OCI-LY1 (cell line): ENCODE data around the gene ZIC4.

Experiments used
- H2AFZ ChIP-seq: fragments of 200-600 bp; sonication (generic), shearing (Covaris generic); 2 replicates; pipeline ENCODE4 v1.6.0; 2014; ENCODE audit warnings: antibody characterized with exemption, mild to moderate bottlenecking, low read length
- H3F3A ChIP-seq: fragments of 200-600 bp; sonication (generic), shearing (Covaris generic); 2 replicates; pipeline ENCODE4 v1.6.0; 2014; ENCODE audit warnings: mild to moderate bottlenecking, antibody characterized with exemption, low read length, moderate library complexity; ENCODE audit not compliant: insufficient read depth
- H3K27ac ChIP-seq: fragments of 200-600 bp; sonication (generic); 2 replicates; pipeline ENCODE4 v1.5.1; 2014; ENCODE audit warnings: low read length, mixed run types, mild to moderate bottlenecking, low read depth; ENCODE audit not compliant: poor library complexity, severe bottlenecking
- H3K27me3 ChIP-seq: fragments of 200-600 bp; sonication (generic); 2 replicates; pipeline ENCODE4 v1.6.0; 2014; ENCODE audit warnings: antibody characterized with exemption, mild to moderate bottlenecking, low read length, moderate library complexity; ENCODE audit not compliant: insufficient read depth
- H3K36me3 ChIP-seq: fragments of 200-600 bp; sonication (generic); 2 replicates; pipeline ENCODE4 v1.6.1; 2014; ENCODE audit warnings: mild to moderate bottlenecking, antibody characterized with exemption, low read length, moderate library complexity, mixed read lengths; ENCODE audit not compliant: insufficient read depth
- H3K4me1 ChIP-seq: fragments of 200-600 bp; sonication (generic); 2 replicates; pipeline ENCODE4 v1.5.1; 2014; ENCODE audit warnings: mild to moderate bottlenecking, low read length, moderate library complexity; ENCODE audit not compliant: insufficient read depth, severe bottlenecking
- H3K4me2 ChIP-seq: fragments of 200-600 bp; sonication (generic), shearing (Covaris generic); 2 replicates; pipeline ENCODE4 v1.6.1; 2014; ENCODE audit warnings: low read length
- H3K4me3 ChIP-seq: fragments of 200-600 bp; sonication (generic); 2 replicates; pipeline ENCODE4 v1.5.1; 2014; ENCODE audit warnings: low read length, low read depth, mild to moderate bottlenecking, mixed read lengths; ENCODE audit not compliant: poor library complexity, severe bottlenecking
- H3K79me2 ChIP-seq: fragments of 200-600 bp; shearing (Covaris generic); 2 replicates; pipeline ENCODE4 v1.6.1; 2016; ENCODE audit warnings: mixed run types, low read length, mixed read lengths; ENCODE audit not compliant: insufficient read depth
- H3K9ac ChIP-seq: fragments of 200-600 bp; sonication (generic), shearing (Covaris generic); 2 replicates; pipeline ENCODE4 v1.6.1; 2014; ENCODE audit warnings: mild to moderate bottlenecking, low read length, mixed read lengths
- H3K9me2 ChIP-seq: fragments of 200-600 bp; sonication (generic), shearing (Covaris generic); 2 replicates; pipeline ENCODE4 v1.6.1; 2014; ENCODE audit warnings: low read depth, mild to moderate bottlenecking, low read length, mixed read lengths
- H3K9me3 ChIP-seq: fragments of 200-600 bp; shearing (Covaris generic); 2 replicates; pipeline ENCODE4 v1.6.1; 2014; ENCODE audit warnings: low read length, mixed read lengths
- H4K20me1 ChIP-seq: fragments of 200-600 bp; sonication (generic), shearing (Covaris generic); 2 replicates; pipeline ENCODE4 v1.6.0; 2016; ENCODE audit warnings: mild to moderate bottlenecking, low read length; ENCODE audit not compliant: insufficient read depth
- CTCF ChIP-seq: fragments of 200-600 bp; sonication (generic), shearing (Covaris generic); IDR thresholded peaks from 2 replicates; pipeline ENCODE4 v1.5.1; 2017; ENCODE audit warnings: mild to moderate bottlenecking, antibody characterized with exemption, low read length, moderate library complexity, mixed read lengths
- EZH2 ChIP-seq: fragments of 200-600 bp; sonication (generic), shearing (Covaris generic); IDR thresholded peaks from 2 replicates; pipeline ENCODE4 v1.8.0; 2017; ENCODE audit warnings: borderline replicate concordance, mixed run types, mild to moderate bottlenecking, antibody characterized with exemption, low read length, moderate library complexity, mixed read lengths

The ZIC4 gene

GRCh38 chr3:147404800-147405230 lies 1.5 kb downstream of the ZIC4 start:
- Histone ChIP-seq H3K27ac (no peak overlapping the region), H3K9ac (no peak overlapping the region), H3K27me3 (0 out of 2 replicates have a peak, but pooled peaks cover 10% of the 10 kb centered on the region), H4K20me1 (no peaks in the 10 kb centered on the region), H3K4me3 (no peak overlapping the region), H3K79me2 (no peaks in the 10 kb centered on the region), H3F3A (no peaks in the 10 kb centered on the region), H2AFZ (no peak overlapping the region), H3K9me3 (no peaks in the 10 kb centered on the region), H3K4me2 (no peak overlapping the region), H3K36me3 (no peaks in the 10 kb centered on the region), H3K9me2 (no peaks in the 10 kb centered on the region), H3K4me1 (no peaks in the 10 kb centered on the region)
- TF ChIP-seq CTCF: no peak

DNA sequence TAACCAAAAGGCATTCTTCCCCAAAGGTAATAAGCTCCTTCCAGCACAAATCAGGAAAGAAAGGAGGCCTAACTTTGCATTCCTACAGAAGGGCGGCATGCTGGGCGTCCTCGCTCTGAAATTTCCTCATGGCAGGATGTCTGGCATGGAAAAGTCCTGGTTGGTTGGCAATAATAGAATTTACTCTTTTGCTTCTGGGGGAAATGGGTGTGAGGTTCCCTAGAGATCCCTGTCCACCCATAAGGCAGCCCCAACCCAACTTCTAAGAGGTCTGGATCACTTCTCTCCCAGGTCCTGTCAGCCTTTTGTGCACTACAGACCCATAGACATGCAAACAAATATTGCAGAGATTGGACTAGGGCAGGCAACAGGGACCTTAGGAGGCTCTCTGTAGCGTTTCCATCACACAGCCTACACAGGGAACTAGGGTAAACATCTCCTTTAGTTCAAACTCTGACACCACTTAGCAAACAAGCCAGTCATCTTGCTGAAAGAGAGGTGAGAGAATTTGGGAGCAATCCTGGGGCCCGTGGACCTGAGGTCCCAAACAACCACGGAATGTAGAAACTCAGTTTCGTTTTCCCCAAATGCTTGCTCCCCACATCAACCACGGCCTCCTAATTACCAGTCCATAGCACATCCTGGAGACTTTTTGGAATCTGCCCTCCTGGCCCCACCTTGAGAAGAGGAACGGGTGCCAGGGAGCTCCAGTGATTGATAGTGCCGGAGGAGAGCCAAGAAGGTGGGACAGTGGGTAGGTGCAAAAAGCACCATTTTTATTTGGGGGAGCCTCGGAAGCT lies 2.1 kb downstream of the ZIC4 start:
- Histone ChIP-seq H3K4me2 (no peak overlapping the region), H3K9ac (no peak overlapping the region), H3K36me3 (no peaks in the 10 kb centered on the region), H3F3A (no peaks in the 10 kb centered on the region), H3K27me3 (0 out of 2 replicates have a peak, but pooled peaks cover 10% of the 10 kb centered on the region), H4K20me1 (no peaks in the 10 kb centered on the region), H3K4me1 (no peaks in the 10 kb centered on the region), H3K4me3 (no peak overlapping the region), H3K27ac (no peak overlapping the region), H3K9me2 (no peaks in the 10 kb centered on the region), H3K9me3 (no peaks in the 10 kb centered on the region), H2AFZ (no peak overlapping the region), H3K79me2 (no peaks in the 10 kb centered on the region)
- no peak for TF ChIP-seq CTCF
- TF ChIP-seq EZH2: no peak

- Histone ChIP-seq H3F3A (no peaks in the 10 kb centered on the region), H3K27me3 (0 out of 2 replicates have a peak, but pooled peaks cover 10% of the 10 kb centered on the region), H3K9me2 (no peaks in the 10 kb centered on the region), H3K4me2 (no peak overlapping the region), H2AFZ (no peak overlapping the region), H3K9ac (no peak overlapping the region), H3K4me1 (no peaks in the 10 kb centered on the region), H3K4me3 (no peak overlapping the region), H3K9me3 (no peaks in the 10 kb centered on the region), H4K20me1 (no peaks in the 10 kb centered on the region), H3K79me2 (no peaks in the 10 kb centered on the region), H3K36me3 (no peaks in the 10 kb centered on the region), H3K27ac (no peak overlapping the region)
- TF ChIP-seq CTCF (no peak), EZH2 (no peak)
These were observed 2.8 kb downstream of the ZIC4 start for GRCh38 chr3:147403511-147403910.
